SK-N-SH (cell line): ENCODE measurements around the gene CHAC1. TPM values are rescaled to one million over a fixed set of nuclear protein-coding genes. Genes with fewer than 3 reads are reported as not detected.

Experiments
- CTCF ChIA-PET: fragments of 300-600, 350-600 bp; formaldehyde crosslinking; extraction: SDS; loops from one replicate; lab custom pipeline; 2021; lab: Yijun Ruan, JAX
- POLR2A ChIA-PET: fragments of 350-600 bp; sonication (Branson Sonifier 250); formaldehyde crosslinking; extraction: SDS; loops from one replicate; lab custom pipeline; 2020; ENCODE audit warnings: antibody characterized with exemption, inconsistent platforms; lab: Yijun Ruan, JAX
- DNase-seq: peaks from one replicate; pipeline ENCODE4 v3.0.0; 2012
- H2AFZ ChIP-seq: fragments of 200-600 bp; sonication (generic); 2 replicates; pipeline ENCODE4 v1.8.1; 2016; ENCODE audit warnings: antibody characterized with exemption, mild to moderate bottlenecking, low read depth
- H3F3A ChIP-seq: fragments of 200-600 bp; sonication (generic); replicated peaks from 2 replicates; pipeline ENCODE3; 2016; ENCODE audit warnings: antibody characterized with exemption, mild to moderate bottlenecking; ENCODE audit not compliant: insufficient read depth
- H3K27ac ChIP-seq, 2 experiments: fragments of 200-500 bp in 1 of 2; fragments of 200-600 bp in 1 of 2; sonication (Bioruptor generic) in 1 of 2; sonication (generic), shearing (Covaris generic) in 1 of 2; 2 replicates each; pipeline versions ENCODE4 v1.5.1 to v1.6.1; 2014 to 2016; ENCODE audit warnings: low read depth in 2 of 2, inconsistent platforms in 1 of 2, low read length in 1 of 2, mild to moderate bottlenecking in 1 of 2, mixed read lengths in 1 of 2
- H3K27me3 ChIP-seq: fragments of 200-600 bp; sonication (generic), shearing (Covaris generic); 2 replicates; pipeline ENCODE4 v1.6.1; 2016; ENCODE audit warnings: mixed run types; ENCODE audit not compliant: insufficient read depth
- H3K36me3 ChIP-seq, 2 experiments: fragments of 200-500 bp in 1 of 2; fragments of 200-600 bp in 1 of 2; sonication (Bioruptor generic) in 1 of 2; sonication (generic) in 1 of 2; replicated peaks in 1 of 2; 2 replicates each; pipeline versions ENCODE3 to v1.5.1; 2014 to 2016; ENCODE audit warnings: low read length in 1 of 2, mild to moderate bottlenecking in 1 of 2; ENCODE audit not compliant: insufficient read depth in 2 of 2, control insufficient read depth in 1 of 2
- H3K4me1 ChIP-seq, 2 experiments: fragments of 200-500 bp in 1 of 2; fragments of 200-600 bp in 1 of 2; sonication (Bioruptor generic) in 1 of 2; sonication (generic), shearing (Covaris generic) in 1 of 2; 2 replicates each; pipeline versions ENCODE4 v1.5.1 to v1.6.1; 2014 to 2016; ENCODE audit warnings: low read depth in 1 of 2, low read length in 1 of 2, mixed run types in 1 of 2; ENCODE audit not compliant: insufficient read depth in 2 of 2, control insufficient read depth in 1 of 2
- H3K4me2 ChIP-seq: fragments of 200-600 bp; sonication (generic), shearing (Covaris generic); 2 replicates; pipeline ENCODE4 v1.6.1; 2017; ENCODE audit warnings: mixed run types
- H3K4me3 ChIP-seq, 2 experiments: fragments of 200-500 bp in 1 of 2; fragments of 200-600 bp in 1 of 2; sonication (Bioruptor generic) in 1 of 2; sonication (generic), shearing (Covaris generic) in 1 of 2; 2 replicates each; pipeline versions ENCODE4 v1.5.1 to v1.8.1; 2014 to 2016; ENCODE audit warnings: low read depth in 2 of 2, inconsistent platforms in 1 of 2, low read length in 1 of 2, mild to moderate bottlenecking in 1 of 2, mixed read lengths in 1 of 2, moderate library complexity in 1 of 2
- H3K79me2 ChIP-seq: fragments of 200-600 bp; sonication (generic); 2 replicates; pipeline ENCODE4 v1.8.1; 2017; ENCODE audit warnings: mild to moderate bottlenecking; ENCODE audit not compliant: insufficient read depth
- H3K9ac ChIP-seq: fragments of 200-600 bp; sonication (generic); 2 replicates; pipeline ENCODE4 v1.6.1; 2017; ENCODE audit warnings: mixed run types
- H3K9me2 ChIP-seq: fragments of 200-600 bp; sonication (generic); 2 replicates; pipeline ENCODE4 v1.6.1; 2017; ENCODE audit warnings: mixed run types
- H3K9me3 ChIP-seq: fragments of 200-600 bp; sonication (generic); 2 replicates; pipeline ENCODE4 v1.6.1; 2017; ENCODE audit warnings: mixed run types, mild to moderate bottlenecking, moderate library complexity
- H4K20me1 ChIP-seq: fragments of 200-600 bp; sonication (generic); 2 replicates; pipeline ENCODE4 v1.6.1; 2017; ENCODE audit warnings: mild to moderate bottlenecking, mixed run types; ENCODE audit not compliant: insufficient read depth
- CTCF ChIP-seq: fragments of 200-600 bp; sonication (generic); IDR thresholded peaks from 2 replicates; pipeline ENCODE4 v1.6.1; 2017; ENCODE audit warnings: antibody characterized with exemption, mild to moderate bottlenecking, moderate library complexity
- FOSL2 ChIP-seq: IDR thresholded peaks from 2 replicates; pipeline ENCODE4 v1.4.0; 2012; ENCODE audit warnings: low read depth, mild to moderate bottlenecking, moderate library complexity, borderline replicate concordance
- GABPA ChIP-seq: IDR thresholded peaks from 2 replicates; pipeline ENCODE4 v1.4.0; 2012; ENCODE audit warnings: low read depth, mild to moderate bottlenecking
- IRF3 ChIP-seq: fragments of 150-350 bp; IDR thresholded peaks from 2 replicates; pipeline ENCODE4 v1.6.1; 2016; ENCODE audit warnings: mild to moderate bottlenecking, low read depth, low read length
- MAX ChIP-seq: IDR thresholded peaks from 2 replicates; pipeline ENCODE4 v1.4.0; 2012; ENCODE audit warnings: low read depth
- MEF2A ChIP-seq: IDR thresholded peaks from 2 replicates; pipeline ENCODE4 v1.4.0; 2012; ENCODE audit warnings: low read depth, borderline replicate concordance
- MXI1 ChIP-seq: IDR thresholded peaks from 2 replicates; pipeline ENCODE4 v1.6.1; 2012; ENCODE audit warnings: mild to moderate bottlenecking, low read depth, low read length, improper control_type of control experiment
- NFIC ChIP-seq: IDR thresholded peaks from 2 replicates; pipeline ENCODE4 v1.4.0; 2012; ENCODE audit warnings: borderline replicate concordance
- PBX3 ChIP-seq: IDR thresholded peaks from 2 replicates; pipeline ENCODE4; 2012
- POLR2AphosphoS5 ChIP-seq: IDR thresholded peaks from 2 replicates; pipeline ENCODE4 v1.6.1; 2012; ENCODE audit warnings: low read depth, low read length
- RAD21 ChIP-seq: IDR thresholded peaks from 2 replicates; pipeline ENCODE4 v1.6.1; 2012; ENCODE audit warnings: mild to moderate bottlenecking, low read length
- RFX5 ChIP-seq: IDR thresholded peaks from 2 replicates; pipeline ENCODE4 v1.6.1; 2012; ENCODE audit warnings: mild to moderate bottlenecking, improper control_type of control experiment, low read length
- RXRA ChIP-seq: IDR thresholded peaks from 2 replicates; pipeline ENCODE4 v1.4.0; 2012; ENCODE audit warnings: low read depth, mild to moderate bottlenecking, borderline replicate concordance
- SIN3A ChIP-seq: IDR thresholded peaks from 2 replicates; pipeline ENCODE4 v1.6.1; 2012; ENCODE audit warnings: low read depth, mild to moderate bottlenecking, low read length, moderate library complexity, borderline replicate concordance
- TCF12 ChIP-seq: IDR thresholded peaks from 2 replicates; pipeline ENCODE4 v1.4.0; 2012
- YY1 ChIP-seq: IDR thresholded peaks from 2 replicates; pipeline ENCODE4 v1.4.0; 2012; ENCODE audit warnings: low read depth, mild to moderate bottlenecking
- WGBS: methylation state at CpG from one replicate; pipeline ENCODE4 v1.1.6; 2017; ENCODE audit warnings: low lambda C conversion rate; 5-methylcytosine and 5-hydroxymethylcytosine counted together
- polyA plus RNA-seq, 3 experiments: library from polyadenylated mRNA; depleted of rRNA; stranded (reverse); fragments of >200 nt; gene quantifications; 2 replicates each; pipeline ENCODE4 v1.2.3, GENCODE V29; 2012

Gene CHAC1
- polyA plus RNA-seq, 1 of the 3 experiments (the other 2 are of a cell fraction): 9.3 TPM

GRCh38 chr15:40955930-40956540, 2.8 kb downstream of the CHAC1 start:
- H3K27ac ChIP-seq: no peak overlapping the region; a peak in 1 of 4 replicates
- POLR2A ChIA-PET: no interaction called here
- no peaks in the 10 kb centered on the region for H3K27me3 ChIP-seq
- no peaks in the 10 kb centered on the region for H3K36me3 ChIP-seq
- no peaks in the 10 kb centered on the region for H3F3A ChIP-seq
- CTCF ChIA-PET: interaction anchor here (1.2 to 7.2 kb wide), 6 partner anchors 9 to 65 kb away, joined by 3 to 66 read pairs (median 4); no protein-coding TSS in a partner anchor
- no peak for TF ChIP-seq RAD21
- no peak for TF ChIP-seq YY1
- TF ChIP-seq POLR2AphosphoS5: no peak
- no peak for TF ChIP-seq CTCF
- TF ChIP-seq SIN3A: no peak
- no peak for TF ChIP-seq FOSL2
- no peak for TF ChIP-seq TCF12
- TF ChIP-seq PBX3: no peak
- TF ChIP-seq GABPA: no peak
- TF ChIP-seq MEF2A: no peak
- no peak for TF ChIP-seq MAX
- TF ChIP-seq RFX5: no peak
- no peak for TF ChIP-seq NFIC
- no peak for TF ChIP-seq IRF3
- TF ChIP-seq RXRA: no peak
- no peak for TF ChIP-seq MXI1
- TF ChIP-seq, all 33 proteins: peak for 0
- Histone ChIP-seq H3K9me3 (no peaks in the 10 kb centered on the region), H3K79me2 (peaks cover 17% of the 10 kb centered on the region), H3K4me2 (peak overlapping the region; percentile 38; the same call in 1 of the 2 replicates), H4K20me1 (peaks cover 21% of the 10 kb centered on the region), H3K9me2 (no peaks in the 10 kb centered on the region), H3K4me1 (peaks cover 18 to 51% of the 10 kb centered on the region in 2 experiments; a peak in 3 of 4 replicates), H3K4me3 (no peak overlapping the region; a peak in 1 of 4 replicates), H2AFZ (no peak overlapping the region), H3K9ac (no peak overlapping the region)
- 88% methylated on average over 3 of the region's 3 CpGs for WGBS
- DNase-seq: no peak
